HFFc6 (cell line): ENCODE data around the gene PEX7. TPM values are rescaled to one million over a fixed set of nuclear protein-coding genes. Genes with fewer than 3 reads are reported as not detected.
A peak's percentile ranks its signal among the peaks of the same experiment; 100 is the strongest.

ENCODE experiments used
- DNase-seq: peaks from one replicate; pipeline ENCODE4 v3.0.0-alpha.2; 2018
- H3K27ac Mint-ChIP-seq: 2 replicates; pipeline ENCODE4 v1.8.0; 2020; ENCODE audit warnings: mild to moderate bottlenecking, mixed read lengths
- H3K27me3 Mint-ChIP-seq: 2 replicates; pipeline ENCODE4 v1.8.0; 2021; ENCODE audit warnings: mild to moderate bottlenecking, moderate library complexity, mixed read lengths; ENCODE audit not compliant: insufficient read depth
- H3K36me3 Mint-ChIP-seq: 2 replicates; pipeline ENCODE4 v1.8.0; 2021; ENCODE audit warnings: low read depth, mixed read lengths
- H3K4me1 Mint-ChIP-seq: 2 replicates; pipeline ENCODE4 v1.8.0; 2020; ENCODE audit warnings: low read depth, mixed read lengths
- H3K4me3 Mint-ChIP-seq: 2 replicates; pipeline ENCODE4 v1.8.0; 2020; ENCODE audit warnings: mild to moderate bottlenecking, moderate library complexity, mixed read lengths
- H3K9me3 Mint-ChIP-seq: 2 replicates; pipeline ENCODE4 v1.8.0; 2020; ENCODE audit warnings: mild to moderate bottlenecking, mixed read lengths
- CTCF ChIP-seq: fragments of 200-600 bp; sonication (generic); IDR thresholded peaks from 2 replicates; pipeline ENCODE4 v1.5.0; 2021; ENCODE audit warnings: antibody characterized with exemption, mild to moderate bottlenecking
- total RNA-seq, 6 experiments: library from RNA; stranded (reverse); fragmentation: NEBNext Ultra II Directional; extraction: Animal tissue kit (Norgen Biotek cat#: 25700); gene quantifications; 2 replicates in 1 of 6; 3 replicates in 5 of 6; pipeline ENCODE4 v1.2.3, GENCODE V29; 2021

PEX7 gene
- total RNA-seq, 6 experiments from 2014 or later: 6.4 to 7.6 (median 7.3) TPM

- H3K9me3 Mint-ChIP-seq: no peaks in the 10 kb centered on the region
- DNase-seq: no peak
- peaks cover 9% of the 10 kb centered on the region for H3K4me1 Mint-ChIP-seq
- no peaks in the 10 kb centered on the region for H3K36me3 Mint-ChIP-seq
- H3K27ac Mint-ChIP-seq: no peak overlapping the region
- H3K27me3 Mint-ChIP-seq: peaks cover 21% of the 10 kb centered on the region
- peak overlapping the region; percentile 75 for H3K4me3 Mint-ChIP-seq
- no peak for TF ChIP-seq CTCF
Measured at GRCh38 chr6:136920671-136921380, 98.4 kb downstream of the PEX7 start.

- Mint-ChIP-seq H3K27me3 (peaks cover 24% of the 10 kb centered on the region), H3K27ac (no peak overlapping the region), H3K4me1 (peaks cover 9% of the 10 kb centered on the region), H3K4me3 (peak overlapping the region; percentile 75), H3K36me3 (no peaks in the 10 kb centered on the region), H3K9me3 (no peaks in the 10 kb centered on the region)
- TF ChIP-seq CTCF: no peak
- DNase-seq: no peak
Measured at GRCh38 chr6:136921381-136921935, 99.1 kb downstream of the PEX7 start.

GRCh38 chr6:136921936-136922684 lies 99.7 kb downstream of the PEX7 start, which contains the start of gene SLC35D3:
Gene SLC35D3, plus strand, starts transcription at chr6:136922301. Its CDS starts 128 bp downstream, at chr6:136922429.
- H3K27ac Mint-ChIP-seq: no peak within 1 kb of the TSS
- DNase-seq: no peak

GRCh38 chr6:136922685-136923006 lies 100.3 kb downstream of the PEX7 start:
- H3K27ac Mint-ChIP-seq: no peak overlapping the region
- no peak for DNase-seq
- peaks cover 9% of the 10 kb centered on the region for H3K4me1 Mint-ChIP-seq
- peaks cover 24% of the 10 kb centered on the region for H3K27me3 Mint-ChIP-seq
- peak overlapping the region; percentile 73; the same call in 1 of the 2 replicates for H3K4me3 Mint-ChIP-seq
- TF ChIP-seq CTCF: no peak
- H3K9me3 Mint-ChIP-seq: no peaks in the 10 kb centered on the region
- no peaks in the 10 kb centered on the region for H3K36me3 Mint-ChIP-seq

More at GRCh38 chr6:136921936-136922684, 99.7 kb downstream of the PEX7 start, which contains the start of gene SLC35D3:
- Mint-ChIP-seq H3K4me3 (peak within 1 kb of the TSS; percentile 75), H3K4me1 (peaks cover 9% of the 10 kb centered on the region), H3K9me3 (no peaks in the 10 kb centered on the region), H3K36me3 (no peaks in the 10 kb centered on the region), H3K27me3 (peaks cover 24% of the 10 kb centered on the region)
- TF ChIP-seq CTCF: no peak

- no peak for DNase-seq
- Mint-ChIP-seq H3K27me3 (peaks cover 24% of the 10 kb centered on the region), H3K4me3 (no peak overlapping the region), H3K9me3 (no peaks in the 10 kb centered on the region), H3K4me1 (peaks cover 9% of the 10 kb centered on the region), H3K27ac (no peak overlapping the region), H3K36me3 (no peaks in the 10 kb centered on the region)
- TF ChIP-seq CTCF: no peak
Measured at GRCh38 chr6:136923116-136923953, 100.9 kb downstream of the PEX7 start.
